Calu3 (cell line): ENCODE data around the gene POLR3B. TPM values are rescaled to one million over a fixed set of nuclear protein-coding genes. Genes with fewer than 3 reads are reported as not detected.

Source experiments
- BruUV-seq: library from RNA; stranded (reverse); fragments of 400-500 nt; replicated peaks from 2 replicates; lab custom pipeline; 2021; lab: Mats Ljungman, UMichigan
- CTCF ChIA-PET: fragments of 300-600 bp; sonication (Branson Sonifier 250); formaldehyde crosslinking; loops from one replicate; lab custom pipeline; 2022; ENCODE audit warnings: antibody characterized with exemption; lab: Charles Lee
- DNase-seq: peaks from one replicate; pipeline ENCODE4 v3.0.0; 2022
- H3K27ac Mint-ChIP-seq: one replicate; pipeline ENCODE4 v1.8.0; 2022; ENCODE audit warnings: mixed read lengths; ENCODE audit not compliant: unreplicated experiment
- H3K27me3 Mint-ChIP-seq: one replicate; pipeline ENCODE4 v1.8.0; 2022; ENCODE audit warnings: mixed read lengths; ENCODE audit not compliant: unreplicated experiment
- H3K36me3 Mint-ChIP-seq: one replicate; pipeline ENCODE4 v1.8.0; 2022; ENCODE audit warnings: mild to moderate bottlenecking, moderate library complexity, mixed read lengths; ENCODE audit not compliant: insufficient read depth, unreplicated experiment
- H3K4me1 Mint-ChIP-seq: one replicate; pipeline ENCODE4 v1.8.0; 2022; ENCODE audit warnings: mild to moderate bottlenecking, low read depth, mixed read lengths; ENCODE audit not compliant: unreplicated experiment
- H3K4me3 Mint-ChIP-seq: one replicate; pipeline ENCODE4 v1.8.0; 2022; ENCODE audit warnings: mild to moderate bottlenecking, low read depth, moderate library complexity, mixed read lengths; ENCODE audit not compliant: unreplicated experiment
- H3K9me3 Mint-ChIP-seq: one replicate; pipeline ENCODE4 v1.8.0; 2022; ENCODE audit warnings: low read depth, mixed read lengths; ENCODE audit not compliant: unreplicated experiment
- CTCF ChIP-seq: fragments of 200-600 bp; IDR thresholded peaks from one replicate; pipeline ENCODE4 v1.8.0; 2022; ENCODE audit warnings: antibody characterized with exemption; ENCODE audit not compliant: unreplicated experiment
- intact Hi-C: fragments of 100-400 bp; cut with micrococcal nuclease; formaldehyde crosslinking; loops from one replicate; pipeline ENCODE4 v1.10.0; 2022; ENCODE audit not compliant: unreplicated experiment
- total RNA-seq: library from RNA; stranded (reverse); gene quantifications from 2 replicates; pipeline ENCODE4 v1.2.3, GENCODE V29; 2022

The POLR3B gene
- total RNA-seq, 1 experiment from 2014 or later, result 13.6 TPM

GRCh38 chr12:106445053-106445452, 87.5 kb downstream of the POLR3B start:
- no peaks in the 10 kb centered on the region for H3K36me3 Mint-ChIP-seq
- no peak overlapping the region for H3K4me3 Mint-ChIP-seq
- no peak for TF ChIP-seq CTCF
- no peaks in the 10 kb centered on the region for H3K4me1 Mint-ChIP-seq
- intact Hi-C loops, result no loop called here
- no TSS peak for BruUV-seq
- H3K27me3 Mint-ChIP-seq, result no peaks in the 10 kb centered on the region
- CTCF ChIA-PET, result no interaction called here
- H3K9me3 Mint-ChIP-seq, result no peaks in the 10 kb centered on the region
- DNase-seq, result no peak
- no peak overlapping the region for H3K27ac Mint-ChIP-seq

- CTCF ChIA-PET, result interaction anchor here (0.6 kb wide), 3 partner anchors 180 to 1246 kb away, joined by 3 to 7 read pairs (median 6); no protein-coding TSS in a partner anchor
- DNase-seq, result no peak
- H3K4me1 Mint-ChIP-seq, result no peaks in the 10 kb centered on the region
- no peaks in the 10 kb centered on the region for H3K27me3 Mint-ChIP-seq
- no peaks in the 10 kb centered on the region for H3K9me3 Mint-ChIP-seq
- no peak overlapping the region for H3K27ac Mint-ChIP-seq
- H3K36me3 Mint-ChIP-seq, result no peaks in the 10 kb centered on the region
- H3K4me3 Mint-ChIP-seq, result no peak overlapping the region
- intact Hi-C loops, result no loop called here
- TF ChIP-seq CTCF, result no peak
- no TSS peak for BruUV-seq
Measured at GRCh38 chr12:106445959-106446358, 88.4 kb downstream of the POLR3B start.

- CTCF ChIA-PET, result interaction anchor here (0.6 kb wide), 3 partner anchors 180 to 1247 kb away, joined by 3 to 7 read pairs (median 6); no protein-coding TSS in a partner anchor
- H3K27me3 Mint-ChIP-seq, result no peaks in the 10 kb centered on the region
- H3K4me3 Mint-ChIP-seq, result no peak overlapping the region
- no peak overlapping the region for H3K27ac Mint-ChIP-seq
- intact Hi-C loops, result no loop called here
- H3K9me3 Mint-ChIP-seq, result no peaks in the 10 kb centered on the region
- no peaks in the 10 kb centered on the region for H3K4me1 Mint-ChIP-seq
- no peak for DNase-seq
- no peak for TF ChIP-seq CTCF
- no TSS peak for BruUV-seq
- no peaks in the 10 kb centered on the region for H3K36me3 Mint-ChIP-seq
Measured at GRCh38 chr12:106446419-106447092, 89.0 kb downstream of the POLR3B start.

- H3K27ac Mint-ChIP-seq, result no peak overlapping the region
- DNase-seq, result no peak
- no peak overlapping the region for H3K4me3 Mint-ChIP-seq
- peaks cover 15% of the 10 kb centered on the region for H3K4me1 Mint-ChIP-seq
- H3K36me3 Mint-ChIP-seq, result no peaks in the 10 kb centered on the region
- CTCF ChIA-PET, result no interaction called here
- H3K27me3 Mint-ChIP-seq, result no peaks in the 10 kb centered on the region
- no TSS peak for BruUV-seq
- no peaks in the 10 kb centered on the region for H3K9me3 Mint-ChIP-seq
- intact Hi-C loops, result no loop called here
- TF ChIP-seq CTCF, result no peak
Measured at GRCh38 chr12:106452309-106452708, 94.8 kb downstream of the POLR3B start.
